ENCODE results near the gene ZNF697. TPM values are rescaled to one million over a fixed set of nuclear protein-coding genes. Genes with fewer than 3 reads are reported as not detected.

Gene ZNF697
- total and polyA plus RNA-seq, 2 of the 4 experiments (the other 2 are of a cell fraction) = 6.2 to 10.2 TPM

DNA sequence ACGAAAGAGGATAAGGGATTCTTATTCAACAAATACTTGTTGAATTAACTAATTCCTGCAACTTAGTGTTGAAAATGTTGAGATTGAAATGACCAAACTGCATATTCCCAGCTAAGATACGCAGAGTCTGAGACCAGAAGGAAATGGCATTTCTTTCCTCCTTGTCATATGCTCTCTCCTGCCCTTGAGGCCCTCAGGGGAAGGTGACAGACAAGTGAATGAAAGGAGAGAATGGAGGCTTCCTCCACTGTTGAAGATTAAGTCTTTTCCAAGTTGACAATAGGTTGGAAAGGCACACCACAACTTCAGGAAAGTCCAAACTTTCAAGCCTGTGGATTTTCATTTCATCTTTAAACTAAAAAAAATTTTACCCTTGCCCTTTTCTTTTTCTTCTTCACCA is 3.1 kb upstream of the ZNF697 start:
- Histone ChIP-seq H3K36me3 (ENCODE audit: control insufficient read depth, insufficient read depth, low read length) (no peaks in the 10 kb centered on the region), H4K8ac (ENCODE audit: low read depth in 2 of 2, low read length in 2 of 2) (no peak overlapping the region), H3K27me3 (ENCODE audit: control insufficient read depth, insufficient read depth, low read length) (no peaks in the 10 kb centered on the region), H2BK20ac (ENCODE audit: low read depth, low read length) (no peak overlapping the region), H2AK5ac (ENCODE audit: low read depth, low read length) (no peak overlapping the region), H3K27ac (ENCODE audit: insufficient read depth, low read length) (no peak overlapping the region), H3K79me1 (ENCODE audit: low read depth in 1 of 2, low read length in 2 of 2) (peaks cover 10 to 19% of the 10 kb centered on the region in 2 experiments; a peak in 3 of 4 replicates), H3K56ac (ENCODE audit: extremely low read depth, insufficient read depth, low read length) (no peak overlapping the region), H3K4ac (ENCODE audit: low read depth, low read length) (no peak overlapping the region), H2AK9ac (replicated peaks; ENCODE audit: low read depth, low read length, poor library complexity) (no peak overlapping the region), H2BK120ac (ENCODE audit: low read depth, low read length) (no peak overlapping the region), H3K9ac (ENCODE audit: low read depth, low read length) (no peak overlapping the region), H3K14ac (replicated peaks; ENCODE audit: low read depth, low read length) (no peak overlapping the region), H4K20me1 (ENCODE audit: insufficient read depth, low read length) (no peaks in the 10 kb centered on the region), H3K23ac (ENCODE audit: low read depth, low read length) (no peak overlapping the region), H4K5ac (ENCODE audit: low read depth, low read length) (no peak overlapping the region), H3K4me2 (ENCODE audit: low read depth, low read length) (no peak overlapping the region), H2BK5ac (ENCODE audit: low read depth, low read length, poor library complexity, severe bottlenecking) (no peak overlapping the region), H4K91ac (ENCODE audit: insufficient read depth, low read depth, low read length) (no peak overlapping the region), H3K18ac (ENCODE audit: low read depth, low read length) (no peak overlapping the region), H3K4me3 (ENCODE audit: insufficient read depth, low read depth, low read length) (no peak overlapping the region), H3K4me1 (ENCODE audit: control insufficient read depth, insufficient read depth, low read length) (peaks cover 8% of the 10 kb centered on the region), H2BK15ac (ENCODE audit: low read depth, low read length) (no peak overlapping the region), H3K9me3 (ENCODE audit: control insufficient read depth, insufficient read depth, low read length) (no peaks in the 10 kb centered on the region), H2AFZ (replicated peaks; ENCODE audit: low read length, poor library complexity) (no peak overlapping the region), H3K9me1 (ENCODE audit: insufficient read depth, low read length) (peaks cover 6% of the 10 kb centered on the region; the same call in 1 of the 2 replicates)
- ChIA-PET CTCF (no interaction called here), POLR2A (ENCODE audit: unreplicated experiment) (no interaction called here)
- in situ Hi-C loops (cut with MboI; ENCODE audit: low sequenced_read_pairs) (loop anchor here (25.0 kb wide), 1 partner anchor 364 kb away; no protein-coding TSS in a partner anchor), dilution Hi-C loops (cut with HindIII; ENCODE audit: low sequenced_read_pairs, unreplicated experiment) (no loop called here), intact Hi-C loops (cut with micrococcal nuclease) (no loop called here)
- WGBS, 2 experiments (ENCODE audit: extremely low coverage in 2 of 2, insufficient read length in 1 of 2) = no CpG with 5 or more reads among the region's 2 CpGs
- no TSS peak for BruUV-seq (replicated peaks)
- no peak for ATAC-seq (ENCODE audit: low read depth)
- TF ChIP-seq CEBPB (IDR thresholded peaks at IDR 0.05; ENCODE audit: low read depth, low read length) (no peak), NFE2L2 (IDR thresholded peaks at IDR 0.05; ENCODE audit: low read depth, low read length) (no peak)
- DNase-seq = no peak

Data from IMR-90 (cell line).